ENCODE results near the gene CYBA. TPM values are rescaled to one million over a fixed set of nuclear protein-coding genes. Genes with fewer than 3 reads are reported as not detected.

CYBA gene
- total RNA-seq, 1 experiment from 2014 or later = 867 TPM

- no TSS peak for BruUV-seq (replicated peaks)
- no peak overlapping the region for H3K27ac Mint-ChIP-seq (ENCODE audit: unreplicated experiment)
- no peaks in the 10 kb centered on the region for H3K4me1 Mint-ChIP-seq (ENCODE audit: low read depth, unreplicated experiment)
- H3K27me3 Mint-ChIP-seq (ENCODE audit: unreplicated experiment) = peaks cover 15% of the 10 kb centered on the region
- no peak for DNase-seq
- no peaks in the 10 kb centered on the region for H3K9me3 Mint-ChIP-seq (ENCODE audit: low read depth, unreplicated experiment)
- intact Hi-C loops (cut with micrococcal nuclease; ENCODE audit: unreplicated experiment) = no loop called here
- peaks cover 5% of the 10 kb centered on the region for H3K36me3 Mint-ChIP-seq (ENCODE audit: insufficient read depth, unreplicated experiment)
- CTCF ChIA-PET = no interaction called here
- no peak overlapping the region for H3K4me3 Mint-ChIP-seq (ENCODE audit: low read depth, unreplicated experiment)
- no peak for TF ChIP-seq CTCF (IDR thresholded peaks at IDR 0.05; ENCODE audit: unreplicated experiment)
Observed at GRCh38 chr16:88695218-88695617, 44.4 kb upstream of the CYBA start.

- H3K36me3 Mint-ChIP-seq (ENCODE audit: insufficient read depth, unreplicated experiment) = peaks cover 5% of the 10 kb centered on the region
- H3K4me1 Mint-ChIP-seq (ENCODE audit: low read depth, unreplicated experiment) = no peaks in the 10 kb centered on the region
- no peak for TF ChIP-seq CTCF (IDR thresholded peaks at IDR 0.05; ENCODE audit: unreplicated experiment)
- H3K27ac Mint-ChIP-seq (ENCODE audit: unreplicated experiment) = no peak overlapping the region
- no TSS peak for BruUV-seq (replicated peaks)
- intact Hi-C loops (cut with micrococcal nuclease; ENCODE audit: unreplicated experiment) = no loop called here
- H3K4me3 Mint-ChIP-seq (ENCODE audit: low read depth, unreplicated experiment) = no peak overlapping the region
- CTCF ChIA-PET = no interaction called here
- no peak for DNase-seq
- peaks cover 18% of the 10 kb centered on the region for H3K27me3 Mint-ChIP-seq (ENCODE audit: unreplicated experiment)
- H3K9me3 Mint-ChIP-seq (ENCODE audit: low read depth, unreplicated experiment) = no peaks in the 10 kb centered on the region
Observed at GRCh38 chr16:88694221-88695087, 43.6 kb upstream of the CYBA start.

GRCh38 chr16:88693420-88694177 lies 42.7 kb upstream of the CYBA start:
- H3K4me3 Mint-ChIP-seq (ENCODE audit: low read depth, unreplicated experiment) = no peak overlapping the region
- H3K27ac Mint-ChIP-seq (ENCODE audit: unreplicated experiment) = no peak overlapping the region
- peaks cover 5% of the 10 kb centered on the region for H3K36me3 Mint-ChIP-seq (ENCODE audit: insufficient read depth, unreplicated experiment)
- no peak for DNase-seq
- no peaks in the 10 kb centered on the region for H3K9me3 Mint-ChIP-seq (ENCODE audit: low read depth, unreplicated experiment)
- intact Hi-C loops (cut with micrococcal nuclease; ENCODE audit: unreplicated experiment) = no loop called here
- CTCF ChIA-PET = no interaction called here
- H3K4me1 Mint-ChIP-seq (ENCODE audit: low read depth, unreplicated experiment) = peaks cover 5% of the 10 kb centered on the region
- no TSS peak for BruUV-seq (replicated peaks)
- no peak for TF ChIP-seq CTCF (IDR thresholded peaks at IDR 0.05; ENCODE audit: unreplicated experiment)
- H3K27me3 Mint-ChIP-seq (ENCODE audit: unreplicated experiment) = peaks cover 27% of the 10 kb centered on the region

GRCh38 chr16:88692861-88693260 lies 42.0 kb upstream of the CYBA start:
- CTCF ChIA-PET = no interaction called here
- peaks cover 12% of the 10 kb centered on the region for H3K4me1 Mint-ChIP-seq (ENCODE audit: low read depth, unreplicated experiment)
- no peak overlapping the region for H3K4me3 Mint-ChIP-seq (ENCODE audit: low read depth, unreplicated experiment)
- H3K27me3 Mint-ChIP-seq (ENCODE audit: unreplicated experiment) = peaks cover 34% of the 10 kb centered on the region
- TF ChIP-seq CTCF (IDR thresholded peaks at IDR 0.05; ENCODE audit: unreplicated experiment) = no peak
- DNase-seq = no peak
- intact Hi-C loops (cut with micrococcal nuclease; ENCODE audit: unreplicated experiment) = no loop called here
- peaks cover 11% of the 10 kb centered on the region for H3K36me3 Mint-ChIP-seq (ENCODE audit: insufficient read depth, unreplicated experiment)
- no peaks in the 10 kb centered on the region for H3K9me3 Mint-ChIP-seq (ENCODE audit: low read depth, unreplicated experiment)
- no peak overlapping the region for H3K27ac Mint-ChIP-seq (ENCODE audit: unreplicated experiment)
- no TSS peak for BruUV-seq (replicated peaks)
